ENCODE results near the gene ST6GALNAC6. TPM values are rescaled to one million over a fixed set of nuclear protein-coding genes. Genes with fewer than 3 reads are reported as not detected.

The ST6GALNAC6 gene
- total RNA-seq, 1 donor: 85.0 TPM

DNA sequence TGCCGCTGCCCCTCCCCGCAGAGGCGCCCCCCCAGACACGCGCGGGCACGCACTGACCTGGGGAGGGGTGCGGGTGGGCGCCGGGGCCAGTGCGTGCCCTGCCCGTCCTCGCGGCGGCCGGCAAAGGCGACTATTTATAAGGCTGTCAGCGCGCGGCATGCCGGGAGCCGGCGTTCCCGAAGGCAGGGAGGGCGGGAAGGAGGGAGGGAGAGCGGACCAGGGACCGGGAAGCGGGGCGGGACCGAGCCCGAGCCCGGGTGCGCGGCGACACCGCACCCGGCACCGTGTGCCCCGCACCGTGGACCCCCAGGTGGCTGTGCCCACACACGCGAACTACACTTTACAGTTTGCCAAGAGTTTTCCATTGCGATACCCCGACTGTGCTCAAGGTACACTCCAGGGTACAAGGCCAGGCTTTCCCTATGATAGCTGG is 21.8 kb downstream of the ST6GALNAC6 start, which contains the start of gene AK1:
Gene AK1 (minus strand): TSS at position 110 of the 433 bp plus-strand sequence. CDS start 3,058 bp downstream, outside the sequence.
- TF ChIP-seq, protein P1, sequence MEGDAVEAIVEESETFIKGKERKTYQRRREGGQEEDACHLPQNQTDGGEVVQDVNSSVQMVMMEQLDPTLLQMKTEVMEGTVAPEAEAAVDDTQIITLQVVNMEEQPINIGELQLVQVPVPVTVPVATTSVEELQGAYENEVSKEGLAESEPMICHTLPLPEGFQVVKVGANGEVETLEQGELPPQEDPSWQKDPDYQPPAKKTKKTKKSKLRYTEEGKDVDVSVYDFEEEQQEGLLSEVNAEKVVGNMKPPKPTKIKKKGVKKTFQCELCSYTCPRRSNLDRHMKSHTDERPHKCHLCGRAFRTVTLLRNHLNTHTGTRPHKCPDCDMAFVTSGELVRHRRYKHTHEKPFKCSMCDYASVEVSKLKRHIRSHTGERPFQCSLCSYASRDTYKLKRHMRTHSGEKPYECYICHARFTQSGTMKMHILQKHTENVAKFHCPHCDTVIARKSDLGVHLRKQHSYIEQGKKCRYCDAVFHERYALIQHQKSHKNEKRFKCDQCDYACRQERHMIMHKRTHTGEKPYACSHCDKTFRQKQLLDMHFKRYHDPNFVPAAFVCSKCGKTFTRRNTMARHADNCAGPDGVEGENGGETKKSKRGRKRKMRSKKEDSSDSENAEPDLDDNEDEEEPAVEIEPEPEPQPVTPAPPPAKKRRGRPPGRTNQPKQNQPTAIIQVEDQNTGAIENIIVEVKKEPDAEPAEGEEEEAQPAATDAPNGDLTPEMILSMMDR (IDR thresholded peaks at IDR 0.05; ENCODE audit: insufficient read depth, low read length): no peak
- H3K4me3 ChIP-seq (ENCODE audit: low read depth, low read length): peak within 1 kb of the TSS; percentile 74
- peak; percentile 53 for DNase-seq (ENCODE audit: low read depth)

DNA sequence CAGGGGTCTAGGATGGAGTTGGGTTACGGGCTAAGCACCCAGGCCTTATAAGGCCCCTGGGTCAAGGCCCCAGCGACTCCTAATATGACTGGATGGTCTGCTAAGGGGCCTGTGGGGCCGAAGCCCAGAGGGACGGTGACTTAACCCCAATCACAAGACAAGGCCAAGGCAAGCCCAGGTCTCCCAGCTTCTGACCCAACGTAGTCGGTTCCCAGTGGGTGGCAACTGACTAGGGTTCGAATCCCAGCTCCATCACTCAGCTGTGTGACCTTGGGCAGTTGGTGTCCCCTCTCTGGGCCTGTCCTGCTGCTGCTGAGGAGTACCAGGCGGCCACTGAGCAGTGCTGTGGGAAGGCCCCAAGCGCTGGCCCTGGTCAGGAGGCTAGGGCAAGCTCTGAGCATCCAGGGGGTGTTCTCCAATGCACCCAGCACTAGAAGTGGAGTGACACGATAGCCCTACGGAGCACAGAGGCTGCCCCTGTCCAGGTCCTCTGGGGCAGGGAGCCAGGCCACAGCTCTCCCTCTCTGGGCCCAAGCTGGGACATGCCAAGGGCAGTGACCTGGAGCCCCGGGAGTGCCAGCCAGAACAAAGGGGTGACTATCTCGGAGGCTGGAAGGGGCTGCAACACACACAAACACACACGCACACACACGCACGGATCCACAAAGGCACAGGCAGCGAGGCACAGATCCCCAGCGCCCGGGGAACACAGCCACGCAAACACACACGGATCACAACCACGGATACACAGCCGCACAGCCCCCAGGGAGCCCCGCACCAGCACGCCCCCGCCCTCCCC is 22.4 kb downstream of the ST6GALNAC6 start:
- H3K4me3 ChIP-seq (ENCODE audit: low read depth, low read length): peak overlapping the region; percentile 74
- TF ChIP-seq, protein P1 (IDR thresholded peaks at IDR 0.05; ENCODE audit: insufficient read depth, low read length): no peak
- no peak for DNase-seq (ENCODE audit: low read depth)

DNA sequence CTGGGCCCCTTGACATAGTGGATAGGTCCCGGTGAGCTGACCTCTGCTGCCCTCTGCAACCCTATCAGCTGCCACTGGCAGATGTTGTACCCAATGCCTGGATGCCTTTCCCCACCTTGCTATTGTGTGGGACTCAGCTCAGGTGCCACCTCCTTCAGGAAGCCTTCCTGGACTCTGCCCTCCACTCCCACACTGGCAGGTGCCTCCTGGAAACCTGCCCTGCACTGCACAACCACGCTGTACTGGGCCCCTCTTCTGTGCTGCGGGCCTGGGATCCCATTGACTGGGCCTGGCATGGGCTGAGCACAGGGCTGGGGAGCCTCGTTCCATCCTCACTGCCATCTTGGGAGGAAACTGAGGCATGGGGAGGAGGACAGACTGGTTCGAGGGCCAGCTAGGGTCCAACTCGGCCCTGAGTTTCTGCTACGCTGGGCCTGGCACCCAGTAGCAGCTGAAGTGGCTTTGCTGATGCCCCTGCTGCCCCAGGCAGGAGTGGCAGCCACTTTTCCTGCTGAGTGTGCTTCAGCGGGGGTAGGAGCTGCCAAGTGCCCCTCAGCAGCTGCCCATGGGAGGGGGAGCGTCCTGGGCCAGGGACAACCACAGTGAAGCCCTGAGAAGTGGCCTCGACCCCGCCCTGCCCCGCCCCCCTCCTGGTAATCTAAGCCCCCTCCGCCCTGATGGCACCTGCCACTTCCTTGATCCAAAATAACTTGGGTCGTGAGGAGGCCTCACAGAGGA is 23.2 kb downstream of the ST6GALNAC6 start:
- peak overlapping the region; percentile 74 for H3K4me3 ChIP-seq (ENCODE audit: low read depth, low read length)
- DNase-seq (ENCODE audit: low read depth): no peak
- TF ChIP-seq, protein P1 (IDR thresholded peaks at IDR 0.05; ENCODE audit: insufficient read depth, low read length): no peak

DNA sequence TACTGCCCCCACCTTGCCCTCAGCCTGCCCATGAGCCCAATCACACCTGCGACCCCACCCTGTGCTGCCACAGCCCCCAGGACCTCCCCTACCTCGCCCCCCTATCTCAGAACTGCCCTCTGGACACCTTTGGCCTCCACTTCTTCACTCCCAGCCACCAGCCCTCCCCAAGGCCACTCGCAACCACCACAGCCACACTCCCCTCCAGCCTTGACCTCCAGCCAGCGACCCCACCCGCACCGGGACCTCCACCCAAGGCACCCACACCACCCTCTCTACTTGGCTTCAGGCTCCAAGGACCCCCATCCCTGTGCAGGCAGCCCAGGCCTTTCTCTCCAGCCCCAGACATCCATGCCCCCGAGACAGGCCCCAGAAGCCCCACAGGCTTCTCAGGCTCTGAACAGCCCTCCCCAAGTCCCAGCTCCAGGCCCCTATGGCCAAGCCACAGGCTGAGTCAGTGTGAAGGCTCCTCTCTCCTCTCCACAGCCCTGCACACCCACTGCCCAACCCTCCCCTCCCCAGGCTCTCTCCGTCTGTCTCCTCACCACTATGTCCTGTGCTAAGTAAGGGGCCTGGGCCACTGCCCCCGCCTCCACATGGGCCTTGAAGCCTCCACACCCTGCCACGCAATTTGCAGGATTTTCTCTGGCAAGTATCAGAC is 24.0 kb downstream of the ST6GALNAC6 start:
- TF ChIP-seq, protein P1 (IDR thresholded peaks at IDR 0.05; ENCODE audit: insufficient read depth, low read length): no peak
- H3K4me3 ChIP-seq (ENCODE audit: low read depth, low read length): peak overlapping the region; percentile 55
- DNase-seq (ENCODE audit: low read depth): peak; percentile 63

DNA sequence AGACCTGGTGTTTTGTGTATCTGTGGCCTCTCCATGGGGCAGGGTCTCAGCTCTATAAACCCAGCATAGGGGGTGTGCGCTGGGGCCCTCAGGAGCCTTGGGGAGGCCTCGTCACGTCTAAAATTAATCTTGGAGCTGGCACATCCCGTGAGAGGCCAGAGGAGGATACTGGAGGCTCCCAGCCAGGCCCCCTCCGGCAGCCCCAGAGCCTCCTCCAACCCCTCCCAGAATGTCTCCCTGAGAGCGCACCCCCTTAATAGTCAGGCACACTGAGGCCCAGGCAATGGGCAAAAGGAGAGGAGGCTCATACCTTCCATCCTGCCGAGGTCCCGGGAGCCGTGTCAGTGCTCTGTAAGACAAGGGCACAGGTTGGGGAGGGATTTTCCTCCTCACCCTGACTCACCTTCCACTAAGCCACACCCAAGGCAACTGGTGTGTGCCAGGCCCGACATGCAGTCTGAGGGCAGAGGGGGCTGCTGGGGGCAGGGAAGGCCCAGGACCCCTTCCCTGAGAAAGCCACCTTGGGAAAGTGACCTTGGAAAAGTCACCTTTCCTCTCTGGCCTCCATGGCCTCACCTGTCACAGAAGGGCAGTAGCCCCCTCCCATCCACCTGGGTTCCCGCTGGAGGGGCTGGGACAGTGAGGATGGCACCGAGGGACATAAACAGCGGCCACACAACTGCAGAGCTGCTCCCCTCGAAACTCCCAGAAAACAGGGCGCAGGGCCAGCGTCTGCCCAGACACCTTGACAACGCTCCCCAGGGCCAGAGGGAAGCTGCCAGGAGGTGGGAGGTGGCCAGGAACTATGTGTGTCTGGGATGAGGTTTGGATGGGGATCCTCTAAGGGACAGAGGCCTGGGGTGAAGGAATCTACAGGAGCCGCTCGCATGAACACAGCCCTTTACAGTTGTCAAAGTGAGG is 24.8 kb downstream of the ST6GALNAC6 start:
- peak overlapping the region; percentile 13 for H3K4me3 ChIP-seq (ENCODE audit: low read depth, low read length)
- TF ChIP-seq, protein P1 (IDR thresholded peaks at IDR 0.05; ENCODE audit: insufficient read depth, low read length): no peak
- no peak for DNase-seq (ENCODE audit: low read depth)

DNA sequence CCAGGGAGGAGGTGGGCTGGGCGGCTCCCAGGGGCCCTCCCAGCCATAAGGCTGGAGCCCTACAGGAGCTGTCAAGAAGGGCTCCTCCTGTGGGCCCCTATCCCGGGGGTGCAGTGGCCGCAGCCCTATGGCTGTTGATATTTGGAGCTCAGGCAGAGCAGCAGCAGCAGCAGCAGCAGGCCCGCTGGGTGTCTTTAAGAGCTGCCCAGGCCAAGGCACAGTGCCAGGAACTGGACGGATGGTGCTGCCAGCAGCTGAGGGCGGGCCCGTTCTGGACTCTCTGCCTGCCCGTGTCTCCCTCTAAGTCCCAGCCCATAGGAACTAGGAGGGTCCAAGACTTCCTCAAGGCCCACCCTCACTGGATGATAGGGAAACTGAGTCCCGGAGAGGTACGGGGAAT is 25.5 kb downstream of the ST6GALNAC6 start:
- DNase-seq (ENCODE audit: low read depth): peak; percentile 76
- TF ChIP-seq, protein P1 (IDR thresholded peaks at IDR 0.05; ENCODE audit: insufficient read depth, low read length): no peak
- peak overlapping the region; percentile 13 for H3K4me3 ChIP-seq (ENCODE audit: low read depth, low read length)
